ENCODE data around the gene MYH13. TPM values are rescaled to one million over a fixed set of nuclear protein-coding genes. Genes with fewer than 3 reads are reported as not detected.

The MYH13 gene
- total RNA-seq, 2 donors from 2014 or later: not detected

DNA sequence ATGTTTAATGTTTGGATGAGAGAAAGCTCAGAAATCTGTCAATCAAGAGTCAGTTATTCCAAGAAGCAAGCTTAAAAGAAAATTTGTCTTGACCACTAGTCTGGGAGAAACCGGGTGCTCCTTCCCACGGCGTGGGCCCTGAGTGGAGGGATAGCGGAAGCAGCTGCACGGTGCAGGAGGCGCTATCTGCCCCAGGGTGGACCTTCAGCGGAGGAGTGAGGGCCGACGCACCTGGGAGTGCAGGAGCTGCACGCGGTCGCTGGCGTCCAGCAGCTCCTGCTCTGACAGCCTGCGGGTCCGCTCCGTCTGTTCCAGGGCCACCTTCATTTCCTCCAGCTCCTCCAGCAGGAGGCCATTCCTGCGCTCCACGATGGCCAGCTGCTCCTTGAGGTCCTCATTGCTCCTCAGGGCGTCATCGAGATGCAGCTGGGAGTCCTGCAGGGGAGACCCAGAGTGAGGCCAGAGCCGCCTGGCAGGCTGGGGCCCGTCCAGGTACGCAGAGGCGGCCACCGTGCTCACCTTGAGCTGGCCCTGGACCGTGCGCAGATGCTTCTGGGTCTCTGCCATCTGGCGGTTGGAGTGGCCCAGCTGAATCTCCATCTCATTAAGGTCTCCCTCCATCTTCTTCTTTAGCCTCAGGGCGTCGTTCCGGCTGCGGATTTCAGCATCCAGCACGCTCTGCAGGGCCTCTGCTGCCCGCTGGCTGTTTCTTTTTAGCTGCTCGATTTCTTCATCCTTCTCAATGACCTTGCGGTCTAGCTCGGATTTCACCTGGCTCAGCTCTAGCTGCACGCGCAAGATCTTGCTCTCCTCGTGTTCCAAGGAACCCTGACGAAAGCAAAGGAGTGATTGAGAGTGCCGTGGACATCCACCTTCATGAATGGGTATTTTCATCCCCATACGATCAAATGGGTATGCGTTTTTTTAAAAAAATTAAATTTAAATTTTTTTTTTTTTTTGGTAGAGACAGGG is 63.5 kb downstream of the MYH13 start:
- Histone ChIP-seq H3K4me3 (no peak overlapping the region), H3K4me1 (no peaks in the 10 kb centered on the region), H3K9me3 (no peaks in the 10 kb centered on the region), H3K27me3 (no peaks in the 10 kb centered on the region), H3K27ac (no peak overlapping the region), H3K36me3 (replicated peaks in 1 of 2; ENCODE audit: insufficient read depth in 1 of 2, low read depth in 2 of 2) (no peaks in the 10 kb centered on the region)
- DNase-seq (no peak), ATAC-seq (no peak)
- intact Hi-C loops (cut with DNase I): no loop called here
- 83 to 84% methylated on average over 33 to 44 of the region's 44 CpGs for WGBS, 2 donors
- TF ChIP-seq, protein P1, sequence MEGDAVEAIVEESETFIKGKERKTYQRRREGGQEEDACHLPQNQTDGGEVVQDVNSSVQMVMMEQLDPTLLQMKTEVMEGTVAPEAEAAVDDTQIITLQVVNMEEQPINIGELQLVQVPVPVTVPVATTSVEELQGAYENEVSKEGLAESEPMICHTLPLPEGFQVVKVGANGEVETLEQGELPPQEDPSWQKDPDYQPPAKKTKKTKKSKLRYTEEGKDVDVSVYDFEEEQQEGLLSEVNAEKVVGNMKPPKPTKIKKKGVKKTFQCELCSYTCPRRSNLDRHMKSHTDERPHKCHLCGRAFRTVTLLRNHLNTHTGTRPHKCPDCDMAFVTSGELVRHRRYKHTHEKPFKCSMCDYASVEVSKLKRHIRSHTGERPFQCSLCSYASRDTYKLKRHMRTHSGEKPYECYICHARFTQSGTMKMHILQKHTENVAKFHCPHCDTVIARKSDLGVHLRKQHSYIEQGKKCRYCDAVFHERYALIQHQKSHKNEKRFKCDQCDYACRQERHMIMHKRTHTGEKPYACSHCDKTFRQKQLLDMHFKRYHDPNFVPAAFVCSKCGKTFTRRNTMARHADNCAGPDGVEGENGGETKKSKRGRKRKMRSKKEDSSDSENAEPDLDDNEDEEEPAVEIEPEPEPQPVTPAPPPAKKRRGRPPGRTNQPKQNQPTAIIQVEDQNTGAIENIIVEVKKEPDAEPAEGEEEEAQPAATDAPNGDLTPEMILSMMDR (IDR thresholded peaks at IDR 0.05): no peak
- no peak for TF ChIP-seq POLR2A (IDR thresholded peaks at IDR 0.05)

GRCh38 chr17:10306585-10306984 is 66.2 kb downstream of the MYH13 start:
- Histone ChIP-seq H3K27ac (no peak overlapping the region), H3K27me3 (no peaks in the 10 kb centered on the region), H3K4me3 (no peak overlapping the region), H3K36me3 (replicated peaks in 1 of 2; ENCODE audit: insufficient read depth in 1 of 2, low read depth in 2 of 2) (no peaks in the 10 kb centered on the region), H3K9me3 (no peaks in the 10 kb centered on the region), H3K4me1 (no peaks in the 10 kb centered on the region)
- DNase-seq: no peak
- ATAC-seq: no peak
- WGBS, 2 donors: 63 to 66% methylated on average over 5 of the region's 5 CpGs
- intact Hi-C loops (cut with DNase I): no loop called here
- TF ChIP-seq, protein P1 (IDR thresholded peaks at IDR 0.05): no peak
- no peak for TF ChIP-seq POLR2A (IDR thresholded peaks at IDR 0.05)

DNA sequence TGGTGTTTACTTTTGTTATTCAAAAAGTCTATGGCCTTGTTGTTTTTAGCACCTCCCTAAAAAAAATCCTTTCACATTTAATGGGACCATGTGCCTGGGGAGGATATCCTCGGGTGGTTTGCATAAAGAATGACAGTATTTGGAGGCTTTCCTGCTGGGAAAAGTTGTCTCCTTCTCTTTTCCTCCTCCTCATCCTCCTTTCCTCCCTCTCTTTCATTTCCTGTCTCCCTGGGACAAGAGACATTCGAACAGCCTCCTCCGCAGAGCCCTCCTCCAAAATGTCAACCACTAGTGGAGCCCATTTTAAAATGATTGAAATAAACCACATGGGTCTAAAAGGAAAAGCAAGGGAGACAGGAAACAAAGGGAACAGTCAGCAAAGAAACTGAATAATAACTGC is 67.4 kb downstream of the MYH13 start:
- no peak for ATAC-seq
- Histone ChIP-seq H3K27ac (no peak overlapping the region), H3K4me1 (no peaks in the 10 kb centered on the region), H3K36me3 (replicated peaks in 1 of 2; ENCODE audit: insufficient read depth in 1 of 2, low read depth in 2 of 2) (no peaks in the 10 kb centered on the region), H3K27me3 (no peaks in the 10 kb centered on the region), H3K4me3 (no peak overlapping the region), H3K9me3 (no peaks in the 10 kb centered on the region)
- DNase-seq: no peak
- intact Hi-C loops (cut with DNase I): no loop called here
- WGBS, 2 donors: 40 to 55% methylated on average over 3 of the region's 3 CpGs
- no peak for TF ChIP-seq POLR2A (IDR thresholded peaks at IDR 0.05)
- TF ChIP-seq, protein P1 (IDR thresholded peaks at IDR 0.05): no peak

- Histone ChIP-seq H3K9me3 (no peaks in the 10 kb centered on the region), H3K27ac (no peak overlapping the region), H3K36me3 (replicated peaks in 1 of 2; ENCODE audit: insufficient read depth in 1 of 2, low read depth in 2 of 2) (no peaks in the 10 kb centered on the region), H3K27me3 (no peaks in the 10 kb centered on the region), H3K4me3 (no peak overlapping the region), H3K4me1 (no peaks in the 10 kb centered on the region)
- ATAC-seq (no peak), DNase-seq (no peak)
- WGBS, 2 donors: 64 to 76% methylated on average over 4 of the region's 4 CpGs
- intact Hi-C loops (cut with DNase I): no loop called here
- TF ChIP-seq, protein P1 (IDR thresholded peaks at IDR 0.05): no peak
- TF ChIP-seq POLR2A (IDR thresholded peaks at IDR 0.05): no peak
These were observed 68.0 kb downstream of the MYH13 start for GRCh38 chr17:10304758-10305300.

Data from body of pancreas (tissue), 4 donors.